ENCODE measurements around the gene IRF2BP2.
A peak's percentile ranks its signal among the peaks of the same experiment; 100 is the strongest.
"Not testable (repeated sequence)": the region's sequence is repeated elsewhere in the genome, so short reads cannot be mapped to it uniquely, and the experiment has no call there.

The IRF2BP2 gene

GRCh38 chr1:234600418-234601281, 9.3 kb downstream of the IRF2BP2 start:
- DNase-seq = peak in 1 of 2 donors; percentile 59

- DNase-seq = peak; percentile 85
Observed at GRCh38 chr1:234599617-234600417, 10.2 kb downstream of the IRF2BP2 start.

- no peak for DNase-seq
Observed at GRCh38 chr1:234598974-234599616, 10.9 kb downstream of the IRF2BP2 start.

- no peak for DNase-seq
Observed at GRCh38 chr1:234597894-234598293, 12.1 kb downstream of the IRF2BP2 start.

GRCh38 chr1:234595899-234596298, 14.1 kb downstream of the IRF2BP2 start:
- no peak for DNase-seq

- DNase-seq = not testable (repeated sequence)
Observed at GRCh38 chr1:234594575-234594974, 15.4 kb downstream of the IRF2BP2 start.

- DNase-seq = no peak
Observed at GRCh38 chr1:234593771-234594504, 16.0 kb downstream of the IRF2BP2 start.

GRCh38 chr1:234593109-234593508, 16.9 kb downstream of the IRF2BP2 start:
- DNase-seq = no peak

- no peak for DNase-seq
Observed at GRCh38 chr1:234592240-234592639, 17.7 kb downstream of the IRF2BP2 start.

- DNase-seq = no peak
Observed at GRCh38 chr1:234591131-234591530, 18.8 kb downstream of the IRF2BP2 start.

GRCh38 chr1:234589854-234590620, 19.9 kb downstream of the IRF2BP2 start:
- DNase-seq = no peak

- DNase-seq = no peak
Observed at GRCh38 chr1:234589064-234589800, 20.7 kb downstream of the IRF2BP2 start.

GRCh38 chr1:234588386-234588785, 21.6 kb downstream of the IRF2BP2 start:
- no peak for DNase-seq

- no peak for DNase-seq
Observed at GRCh38 chr1:234586892-234587485, 23.0 kb downstream of the IRF2BP2 start.

- no peak for DNase-seq
Observed at GRCh38 chr1:234586304-234586703, 23.7 kb downstream of the IRF2BP2 start.

- DNase-seq = no peak
Observed at GRCh38 chr1:234585330-234586055, 24.5 kb downstream of the IRF2BP2 start.

- DNase-seq = no peak
Observed at GRCh38 chr1:234584926-234585325, 25.1 kb downstream of the IRF2BP2 start.

- DNase-seq = no peak
Observed at GRCh38 chr1:234584420-234584805, 25.6 kb downstream of the IRF2BP2 start.

GRCh38 chr1:234583755-234584419, 26.1 kb downstream of the IRF2BP2 start:
- peak in 1 of 2 donors; percentile 23 for DNase-seq

All from hippocampal formation (tissue), 2 donors.